GM06990 (cell line): Measurements from ENCODE around the gene LIAS.

Experiments
- DNase-seq: peaks from one replicate; pipeline ENCODE4 v3.0.0-alpha.2; 2011; ENCODE audit not compliant: insufficient read length; ENCODE audit errors: extremely low read depth
- H3K27me3 ChIP-seq: replicated peaks from 2 replicates; pipeline ENCODE4 v1.6.0; 2011; ENCODE audit warnings: low read length; ENCODE audit not compliant: control insufficient read depth, insufficient read depth
- H3K36me3 ChIP-seq: 2 replicates; pipeline ENCODE4 v1.5.1; 2011; ENCODE audit warnings: low read length; ENCODE audit not compliant: control insufficient read depth, insufficient read depth
- H3K4me3 ChIP-seq: replicated peaks from 2 replicates; pipeline ENCODE4 v1.5.1; 2011; ENCODE audit warnings: low read depth, mild to moderate bottlenecking, control low read depth, low read length
- TF ChIP-seq, protein P1 (sequence below): IDR thresholded peaks from 2 replicates; pipeline ENCODE4 v1.5.1; 2011; ENCODE audit warnings: low read length, control low read depth, mild to moderate bottlenecking, inconsistent platforms; ENCODE audit not compliant: insufficient read depth, poor library complexity, severe bottlenecking

Gene LIAS

DNA sequence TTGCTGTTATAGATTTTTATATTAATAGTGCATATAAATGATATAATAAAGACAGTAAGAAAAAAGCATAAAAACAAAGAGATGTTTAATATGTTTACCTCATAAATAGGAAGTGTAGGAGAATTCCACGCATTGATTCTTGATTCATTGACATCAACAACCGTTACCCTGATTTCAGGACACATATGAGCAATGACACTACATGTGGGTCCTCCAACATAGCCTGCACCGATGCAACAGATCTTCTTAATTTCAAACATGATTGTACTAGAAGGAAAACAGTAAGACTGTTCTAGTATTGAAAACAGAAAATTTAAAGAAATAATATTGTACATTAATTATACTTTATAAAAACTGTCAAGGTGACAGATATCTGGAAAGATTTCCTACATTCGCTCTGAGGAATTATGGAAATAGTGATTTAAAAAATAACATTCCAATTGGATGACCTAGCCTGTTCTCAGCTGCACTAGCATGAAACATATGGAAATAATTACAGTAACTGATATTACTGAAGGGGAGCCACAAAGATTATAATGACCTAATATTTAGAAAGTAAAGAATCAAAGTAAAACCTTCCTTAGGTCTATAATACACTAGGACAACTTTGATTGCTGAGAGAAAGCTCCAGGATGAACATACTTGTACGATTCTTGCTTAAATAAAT lies 62.5 kb downstream of the LIAS start:
- Histone ChIP-seq H3K27me3 (no peaks in the 10 kb centered on the region), H3K4me3 (no peak overlapping the region), H3K36me3 (peaks cover 1% of the 10 kb centered on the region)
- no peak for DNase-seq
- TF ChIP-seq, protein P1, sequence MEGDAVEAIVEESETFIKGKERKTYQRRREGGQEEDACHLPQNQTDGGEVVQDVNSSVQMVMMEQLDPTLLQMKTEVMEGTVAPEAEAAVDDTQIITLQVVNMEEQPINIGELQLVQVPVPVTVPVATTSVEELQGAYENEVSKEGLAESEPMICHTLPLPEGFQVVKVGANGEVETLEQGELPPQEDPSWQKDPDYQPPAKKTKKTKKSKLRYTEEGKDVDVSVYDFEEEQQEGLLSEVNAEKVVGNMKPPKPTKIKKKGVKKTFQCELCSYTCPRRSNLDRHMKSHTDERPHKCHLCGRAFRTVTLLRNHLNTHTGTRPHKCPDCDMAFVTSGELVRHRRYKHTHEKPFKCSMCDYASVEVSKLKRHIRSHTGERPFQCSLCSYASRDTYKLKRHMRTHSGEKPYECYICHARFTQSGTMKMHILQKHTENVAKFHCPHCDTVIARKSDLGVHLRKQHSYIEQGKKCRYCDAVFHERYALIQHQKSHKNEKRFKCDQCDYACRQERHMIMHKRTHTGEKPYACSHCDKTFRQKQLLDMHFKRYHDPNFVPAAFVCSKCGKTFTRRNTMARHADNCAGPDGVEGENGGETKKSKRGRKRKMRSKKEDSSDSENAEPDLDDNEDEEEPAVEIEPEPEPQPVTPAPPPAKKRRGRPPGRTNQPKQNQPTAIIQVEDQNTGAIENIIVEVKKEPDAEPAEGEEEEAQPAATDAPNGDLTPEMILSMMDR: no peak

DNA sequence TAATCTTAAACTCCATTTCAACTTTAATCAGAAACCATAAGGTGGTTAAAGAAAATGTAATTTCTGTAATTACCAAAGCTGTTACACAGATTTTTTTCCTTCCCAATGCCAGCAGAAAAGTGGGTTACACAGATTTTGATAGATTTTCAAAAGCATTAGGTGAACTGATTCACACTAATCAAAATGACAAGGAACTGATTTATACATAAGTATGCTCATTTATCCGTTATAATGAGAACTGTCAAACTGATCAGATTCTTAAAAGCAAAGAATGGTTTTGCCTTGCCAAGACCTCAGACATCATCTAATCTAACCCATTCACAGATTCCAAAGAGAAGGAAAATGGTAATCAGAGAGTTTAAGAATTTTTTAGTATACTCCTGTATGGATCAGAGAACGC lies 63.2 kb downstream of the LIAS start:
- TF ChIP-seq, protein P1: no peak
- no peak overlapping the region for H3K4me3 ChIP-seq
- peaks cover 1% of the 10 kb centered on the region for H3K36me3 ChIP-seq
- no peak for DNase-seq
- H3K27me3 ChIP-seq: no peaks in the 10 kb centered on the region

DNA sequence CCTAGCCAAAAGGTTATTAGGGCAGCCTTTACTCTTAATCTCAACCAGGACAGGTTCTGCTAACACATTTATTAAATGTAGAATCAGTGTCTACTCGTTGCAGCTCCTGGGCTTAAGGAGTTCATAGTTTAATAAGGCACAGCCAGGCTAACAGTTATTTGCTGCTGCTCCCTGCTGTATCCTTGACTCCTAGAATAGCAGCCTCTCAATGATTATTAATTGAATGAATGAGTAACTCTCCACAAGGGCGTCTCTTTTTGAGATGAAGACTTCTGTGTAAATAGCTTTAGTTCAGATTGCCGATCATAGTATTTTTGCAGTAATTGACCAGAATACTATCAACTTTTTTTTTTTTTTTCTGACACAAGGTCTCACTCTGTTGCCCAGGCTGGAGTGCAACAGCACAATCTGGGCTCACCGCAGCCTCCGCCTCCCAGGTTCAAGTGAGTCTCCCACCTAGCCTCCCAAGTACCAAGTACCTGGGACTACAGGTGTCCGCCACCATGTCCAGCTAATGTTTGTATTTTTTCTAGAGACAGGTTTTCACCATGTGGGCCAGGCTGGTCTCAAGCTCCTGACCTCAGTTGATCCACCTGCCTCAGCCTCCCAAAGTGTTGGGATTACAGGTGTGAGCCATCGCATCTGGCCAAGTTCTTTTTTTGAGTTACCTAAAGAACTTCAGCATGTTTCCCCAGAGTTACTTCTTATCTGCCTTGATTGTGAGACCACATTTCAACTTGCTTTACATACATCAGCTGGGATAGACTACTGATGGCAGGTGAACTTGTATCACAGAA lies 65.5 kb downstream of the LIAS start:
- TF ChIP-seq, protein P1: no peak
- Histone ChIP-seq H3K36me3 (peaks cover 1% of the 10 kb centered on the region), H3K4me3 (no peak overlapping the region), H3K27me3 (no peaks in the 10 kb centered on the region)
- DNase-seq: no peak

DNA sequence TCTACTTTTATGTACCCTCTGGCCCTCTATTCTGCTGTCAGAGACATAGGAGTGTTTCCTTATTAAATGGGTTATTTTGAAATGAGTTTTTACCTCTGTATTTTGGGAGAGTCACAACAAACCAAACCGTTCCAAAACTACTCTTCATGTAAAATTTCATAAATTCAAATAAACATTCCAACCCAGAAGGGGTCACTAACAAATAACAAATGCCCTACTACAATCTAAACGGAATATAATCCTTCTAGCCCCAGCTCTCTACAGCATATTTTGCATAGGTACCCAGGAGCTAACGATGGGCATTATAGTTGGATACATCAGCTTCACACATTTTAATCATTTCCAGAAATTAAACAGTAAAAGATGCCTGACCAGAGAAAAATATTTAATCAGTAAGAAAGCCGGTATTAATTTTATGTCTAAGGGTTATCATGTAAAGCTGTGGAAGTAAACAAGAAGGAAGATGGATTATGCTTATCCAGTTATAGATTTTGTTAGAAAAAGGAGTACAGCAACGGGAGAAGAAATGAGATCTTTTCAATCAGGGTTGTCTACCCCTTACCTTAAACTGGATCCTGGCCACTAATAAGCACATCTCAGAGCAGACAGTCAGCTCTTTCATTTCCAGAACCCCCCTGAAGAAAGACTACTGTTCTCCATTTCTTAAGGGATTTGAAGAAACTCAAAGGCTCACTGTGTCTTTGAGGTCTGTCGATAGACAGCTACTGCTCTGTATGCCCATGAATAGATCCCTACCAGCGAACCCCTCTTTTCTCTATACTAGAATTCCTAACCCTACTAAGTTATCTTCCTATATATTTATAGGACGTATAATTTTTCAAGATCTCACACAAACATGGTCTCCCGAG lies 67.2 kb downstream of the LIAS start:
- no peak for DNase-seq
- no peaks in the 10 kb centered on the region for H3K27me3 ChIP-seq
- H3K36me3 ChIP-seq: no peaks in the 10 kb centered on the region; the same call in 1 of the 2 replicates
- peak overlapping the region; percentile 99 for H3K4me3 ChIP-seq
- TF ChIP-seq, protein P1: no peak

DNA sequence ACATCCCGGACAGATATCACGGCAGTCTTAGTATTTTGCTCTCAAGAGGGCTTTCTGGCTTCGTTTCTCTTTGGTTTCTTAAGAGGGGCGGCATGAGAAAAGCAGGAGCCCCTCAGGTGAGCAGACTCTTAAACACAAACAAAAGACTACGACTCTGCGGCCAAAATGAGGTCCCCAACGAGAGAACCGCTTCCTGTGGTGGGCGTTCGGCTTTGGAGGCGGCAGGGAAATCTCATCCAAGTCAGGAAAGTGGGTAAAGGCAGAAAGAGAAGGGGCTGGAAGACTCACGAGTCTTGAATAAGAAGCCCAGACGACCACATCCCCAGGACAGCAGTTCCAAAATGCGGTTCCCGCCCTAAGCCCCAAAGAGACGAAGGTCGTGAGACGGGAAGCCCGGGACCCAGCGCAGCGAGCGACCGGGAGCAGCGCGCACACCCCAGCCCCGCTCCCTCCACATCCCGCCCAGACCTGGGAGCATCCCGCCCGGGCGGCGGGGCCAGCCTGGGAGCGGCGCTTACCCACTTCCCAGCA lies 68.0 kb downstream of the LIAS start:
- no peaks in the 10 kb centered on the region for H3K27me3 ChIP-seq
- peak overlapping the region; percentile 99 for H3K4me3 ChIP-seq
- TF ChIP-seq, protein P1: no peak
- no peak for DNase-seq
- no peaks in the 10 kb centered on the region; the same call in none of the 2 replicates for H3K36me3 ChIP-seq
